ENCODE data around the gene MASTL. TPM values are rescaled to one million over a fixed set of nuclear protein-coding genes. Genes with fewer than 3 reads are reported as not detected.
"Not testable (repeated sequence)": the region's sequence is repeated elsewhere in the genome, so short reads cannot be mapped to it uniquely, and the experiment has no call there.

Gene MASTL
- total RNA-seq, 1 experiment from 2014 or later, result 17.4 TPM

- peaks cover 69% of the 10 kb centered on the region for H3K79me2 ChIP-seq (ENCODE audit: low read depth)
- no peak for DNase-seq
- POLR2A ChIA-PET (ENCODE audit: unreplicated experiment), result no interaction called here
- TF ChIP-seq CTCF (conservative IDR thresholded peaks at IDR 0.05) (no peak), EZH2 (IDR thresholded peaks at IDR 0.05; ENCODE audit: low read depth) (no peak)
- H2AFZ ChIP-seq, result peak overlapping the region; percentile 92; the same call in 1 of the 2 replicates
- intact Hi-C loops (cut with micrococcal nuclease; ENCODE audit: unreplicated experiment), result no loop called here
- peaks cover 21% of the 10 kb centered on the region for H4K20me1 ChIP-seq (ENCODE audit: insufficient read depth)
- H3K27me3 ChIP-seq (ENCODE audit: insufficient read depth, low read depth), result no peaks in the 10 kb centered on the region
- H3K4me1 ChIP-seq (replicated peaks; ENCODE audit: insufficient read depth), result peaks cover 18% of the 10 kb centered on the region
- no peaks in the 10 kb centered on the region for H3K9me2 ChIP-seq (ENCODE audit: insufficient read depth)
- H3K36me3 ChIP-seq (ENCODE audit: low read depth), result no peaks in the 10 kb centered on the region; the same call in 1 of the 2 replicates
- H3K4me3 ChIP-seq, result peak overlapping the region; percentile 91
- 0 out of 2 replicates have a peak overlapping the region, but pooled peaks have one; percentile 97 for H3K27ac ChIP-seq
- CTCF ChIA-PET, result no interaction called here
- H3K4me2 ChIP-seq, result peak overlapping the region; percentile 98
- H3K9me3 ChIP-seq (ENCODE audit: insufficient read depth, low read depth), result no peaks in the 10 kb centered on the region
- no TSS peak for BruUV-seq (replicated peaks)
- peaks cover 11% of the 10 kb centered on the region for H3F3A ChIP-seq (ENCODE audit: insufficient read depth, low read depth)
Measured at GRCh38 chr10:27153329-27153728, 1.8 kb upstream of the MASTL start.

GRCh38 chr10:27153845-27154193 is 1.3 kb upstream of the MASTL start:
- Histone ChIP-seq H3K9me2 (ENCODE audit: insufficient read depth) (no peaks in the 10 kb centered on the region), H2AFZ (peak overlapping the region; percentile 92), H3K27me3 (ENCODE audit: insufficient read depth, low read depth) (no peaks in the 10 kb centered on the region), H3K79me2 (ENCODE audit: low read depth) (peaks cover 68% of the 10 kb centered on the region), H3K27ac (peak overlapping the region; percentile 97), H3F3A (ENCODE audit: insufficient read depth, low read depth) (peaks cover 11% of the 10 kb centered on the region), H3K9me3 (ENCODE audit: insufficient read depth, low read depth) (no peaks in the 10 kb centered on the region), H3K4me3 (peak overlapping the region; percentile 91), H3K36me3 (ENCODE audit: low read depth) (no peaks in the 10 kb centered on the region), H4K20me1 (ENCODE audit: insufficient read depth) (peaks cover 21% of the 10 kb centered on the region), H3K4me1 (replicated peaks; ENCODE audit: insufficient read depth) (peaks cover 18% of the 10 kb centered on the region), H3K4me2 (peak overlapping the region; percentile 98)
- BruUV-seq (replicated peaks), result no TSS peak
- ChIA-PET POLR2A (ENCODE audit: unreplicated experiment) (interaction anchor here (0.5 to 0.7 kb wide), 3 partner anchors 34 to 1384 kb away, joined by 4 to 8 read pairs (median 8); no protein-coding TSS in a partner anchor), CTCF (no interaction called here)
- intact Hi-C loops (cut with micrococcal nuclease; ENCODE audit: unreplicated experiment), result loop anchor here (2.0 kb wide), 1 partner anchor 87 kb away; the partner anchor contains the start of gene ACBD5
- DNase-seq, result no peak
- TF ChIP-seq EZH2 (IDR thresholded peaks at IDR 0.05; ENCODE audit: low read depth) (no peak), CTCF (conservative IDR thresholded peaks at IDR 0.05) (no peak)

- H2AFZ ChIP-seq, result peak overlapping the region; percentile 92
Measured at GRCh38 chr10:27156566-27156965, 1.4 kb downstream of the MASTL start.

More at GRCh38 chr10:27156566-27156965, 1.4 kb downstream of the MASTL start:
- intact Hi-C loops (cut with micrococcal nuclease; ENCODE audit: unreplicated experiment); H3K9me3 ChIP-seq (ENCODE audit: insufficient read depth, low read depth); H4K20me1 ChIP-seq (ENCODE audit: insufficient read depth); H3K36me3 ChIP-seq (ENCODE audit: low read depth); H3K27me3 ChIP-seq (ENCODE audit: insufficient read depth, low read depth); H3K9me2 ChIP-seq (ENCODE audit: insufficient read depth); BruUV-seq (replicated peaks): not testable (repeated sequence)
- H3F3A ChIP-seq (ENCODE audit: insufficient read depth, low read depth), result peaks cover 11% of the 10 kb centered on the region
- H3K79me2 ChIP-seq (ENCODE audit: low read depth), result peaks cover 49% of the 10 kb centered on the region
- ChIA-PET POLR2A (ENCODE audit: unreplicated experiment) (interaction anchor here (0.6 to 0.7 kb wide), 3 partner anchors 35 to 104 kb away, joined by 4 to 13 read pairs (median 4); no protein-coding TSS in a partner anchor), CTCF (interaction anchor here (0.6 kb wide), 1 partner anchor 91 kb away, joined by 4 read pairs; no protein-coding TSS in a partner anchor)
- H3K4me1 ChIP-seq (replicated peaks; ENCODE audit: insufficient read depth), result peaks cover 18% of the 10 kb centered on the region
- peak overlapping the region; percentile 97 for H3K27ac ChIP-seq
- H3K4me2 ChIP-seq, result peak overlapping the region; percentile 98
- H3K4me3 ChIP-seq, result peak overlapping the region; percentile 91
- DNase-seq, result peak in 1 of 2 experiments; percentile 10
